Caco-2 (cell line): ENCODE results near the gene ACOT12. TPM values are rescaled to one million over a fixed set of nuclear protein-coding genes. Genes with fewer than 3 reads are reported as not detected.

Source experiments
- BruUV-seq: library from RNA; stranded (reverse); fragments of 400-500 nt; replicated peaks from 2 replicates; lab custom pipeline; 2021; lab: Mats Ljungman, UMichigan
- CTCF ChIA-PET: fragments of 300-600 bp; sonication (Branson Sonifier 250); formaldehyde crosslinking; loops from one replicate; lab custom pipeline; 2022; ENCODE audit warnings: antibody characterized with exemption; lab: Charles Lee
- POLR2A ChIA-PET: fragments of 300-600 bp; sonication (Branson Sonifier 250); formaldehyde crosslinking; loops from one replicate; lab custom pipeline; 2022; ENCODE audit warnings: antibody characterized with exemption; lab: Charles Lee
- DNase-seq, 2 experiments: peaks; one replicate each; pipeline versions ENCODE4 v3.0.0 to v3.0.0-alpha.2; 2020 to 2022
- H3K27me3 ChIP-seq: replicated peaks from 2 replicates; pipeline ENCODE4 v1.6.0; 2011; ENCODE audit warnings: low read length; ENCODE audit not compliant: control insufficient read depth, insufficient read depth
- H3K36me3 ChIP-seq: 2 replicates; pipeline ENCODE4 v1.5.1; 2011; ENCODE audit warnings: low read length; ENCODE audit not compliant: control insufficient read depth, insufficient read depth
- H3K4me1 ChIP-seq: fragments of 250-450 bp; sonication (Bioruptor Pico); 2 replicates; pipeline ENCODE4 v1.5.1; 2020; ENCODE audit warnings: mild to moderate bottlenecking
- H3K4me3 ChIP-seq: 2 replicates; pipeline ENCODE4 v1.5.1; 2011; ENCODE audit warnings: low read depth, mild to moderate bottlenecking, control low read depth, low read length
- H3K9me3 ChIP-seq: fragments of 250-450 bp; sonication (Bioruptor Pico); 2 replicates; pipeline ENCODE4 v1.5.1; 2020; ENCODE audit warnings: mild to moderate bottlenecking, moderate library complexity
- H3K27ac Mint-ChIP-seq: one replicate; pipeline ENCODE4 v1.8.0; 2022; ENCODE audit warnings: mixed read lengths; ENCODE audit not compliant: unreplicated experiment
- H3K27me3 Mint-ChIP-seq: one replicate; pipeline ENCODE4 v1.8.0; 2022; ENCODE audit warnings: mixed read lengths; ENCODE audit not compliant: insufficient read depth, unreplicated experiment
- H3K36me3 Mint-ChIP-seq: one replicate; pipeline ENCODE4 v1.8.0; 2022; ENCODE audit warnings: mild to moderate bottlenecking, mixed read lengths; ENCODE audit not compliant: insufficient read depth, unreplicated experiment
- H3K4me1 Mint-ChIP-seq: one replicate; pipeline ENCODE4 v1.8.0; 2022; ENCODE audit warnings: low read depth, mixed read lengths; ENCODE audit not compliant: unreplicated experiment
- H3K4me3 Mint-ChIP-seq: one replicate; pipeline ENCODE4 v1.8.0; 2022; ENCODE audit warnings: mild to moderate bottlenecking, moderate library complexity, mixed read lengths; ENCODE audit not compliant: unreplicated experiment
- H3K9me3 Mint-ChIP-seq: one replicate; pipeline ENCODE4 v1.8.0; 2022; ENCODE audit warnings: mixed read lengths; ENCODE audit not compliant: unreplicated experiment
- intact Hi-C: fragments of 100-400 bp; cut with micrococcal nuclease; formaldehyde crosslinking; loops from one replicate; pipeline ENCODE4 v1.10.0; 2022; ENCODE audit not compliant: unreplicated experiment
- total RNA-seq: library from RNA; stranded (reverse); gene quantifications from 2 replicates; pipeline ENCODE4 v1.2.3, GENCODE V29; 2022
- TF ChIP-seq, protein P1 (sequence below), 2 experiments: fragments of 200-600 bp in 1 of 2; IDR thresholded peaks; 1 replicate in 1 of 2; 2 replicates in 1 of 2; pipeline versions ENCODE4 v1.5.1 to v1.8.0; 2011 to 2022; ENCODE audit warnings: antibody characterized with exemption in 1 of 2, control low read depth in 1 of 2, inconsistent platforms in 1 of 2, low read depth in 1 of 2, low read length in 1 of 2, mild to moderate bottlenecking in 1 of 2, moderate library complexity in 1 of 2; ENCODE audit not compliant: insufficient read depth in 1 of 2, severe bottlenecking in 1 of 2, unreplicated experiment in 1 of 2

ACOT12 gene
- total RNA-seq, 1 experiment from 2014 or later: 1.4 TPM

DNA sequence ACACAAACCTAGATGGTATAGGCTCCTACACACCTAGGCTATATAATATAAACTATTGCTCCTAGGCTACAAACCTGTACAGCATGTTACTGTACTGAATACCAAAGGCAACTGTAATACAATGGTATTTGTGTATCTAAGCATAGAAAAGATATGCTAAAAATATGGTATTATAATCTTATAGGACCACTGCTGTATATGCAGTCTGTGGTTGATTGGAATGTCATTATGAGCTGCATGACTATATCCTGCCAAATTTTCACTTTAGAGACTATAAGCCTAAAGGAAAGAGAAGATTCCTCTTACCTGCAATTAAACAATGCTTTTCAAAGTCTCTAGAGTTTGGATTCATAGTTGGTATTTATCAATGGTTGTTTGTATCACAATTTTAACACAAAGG is 24.7 kb upstream of the ACOT12 start:
- intact Hi-C loops: no loop called here
- no peaks in the 10 kb centered on the region for H3K36me3 Mint-ChIP-seq
- Histone ChIP-seq H3K4me3 (no peak overlapping the region), H3K4me1 (no peaks in the 10 kb centered on the region), H3K9me3 (no peaks in the 10 kb centered on the region), H3K27me3 (no peaks in the 10 kb centered on the region), H3K36me3 (no peaks in the 10 kb centered on the region)
- DNase-seq: no peak
- TF ChIP-seq, protein P1, sequence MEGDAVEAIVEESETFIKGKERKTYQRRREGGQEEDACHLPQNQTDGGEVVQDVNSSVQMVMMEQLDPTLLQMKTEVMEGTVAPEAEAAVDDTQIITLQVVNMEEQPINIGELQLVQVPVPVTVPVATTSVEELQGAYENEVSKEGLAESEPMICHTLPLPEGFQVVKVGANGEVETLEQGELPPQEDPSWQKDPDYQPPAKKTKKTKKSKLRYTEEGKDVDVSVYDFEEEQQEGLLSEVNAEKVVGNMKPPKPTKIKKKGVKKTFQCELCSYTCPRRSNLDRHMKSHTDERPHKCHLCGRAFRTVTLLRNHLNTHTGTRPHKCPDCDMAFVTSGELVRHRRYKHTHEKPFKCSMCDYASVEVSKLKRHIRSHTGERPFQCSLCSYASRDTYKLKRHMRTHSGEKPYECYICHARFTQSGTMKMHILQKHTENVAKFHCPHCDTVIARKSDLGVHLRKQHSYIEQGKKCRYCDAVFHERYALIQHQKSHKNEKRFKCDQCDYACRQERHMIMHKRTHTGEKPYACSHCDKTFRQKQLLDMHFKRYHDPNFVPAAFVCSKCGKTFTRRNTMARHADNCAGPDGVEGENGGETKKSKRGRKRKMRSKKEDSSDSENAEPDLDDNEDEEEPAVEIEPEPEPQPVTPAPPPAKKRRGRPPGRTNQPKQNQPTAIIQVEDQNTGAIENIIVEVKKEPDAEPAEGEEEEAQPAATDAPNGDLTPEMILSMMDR (IDR thresholded peaks at IDR 0.05; ENCODE audit: insufficient read depth in 1 of 2, low read depth in 1 of 2, low read length in 1 of 2, severe bottlenecking in 1 of 2, unreplicated experiment in 1 of 2): no peak
- no peak overlapping the region for H3K27ac Mint-ChIP-seq
- H3K4me3 Mint-ChIP-seq: no peak overlapping the region
- no TSS peak for BruUV-seq
- CTCF ChIA-PET: no interaction called here
- POLR2A ChIA-PET: no interaction called here
- H3K27me3 Mint-ChIP-seq: no peaks in the 10 kb centered on the region
- H3K4me1 Mint-ChIP-seq: peaks cover 8% of the 10 kb centered on the region
- no peaks in the 10 kb centered on the region for H3K9me3 Mint-ChIP-seq

DNA sequence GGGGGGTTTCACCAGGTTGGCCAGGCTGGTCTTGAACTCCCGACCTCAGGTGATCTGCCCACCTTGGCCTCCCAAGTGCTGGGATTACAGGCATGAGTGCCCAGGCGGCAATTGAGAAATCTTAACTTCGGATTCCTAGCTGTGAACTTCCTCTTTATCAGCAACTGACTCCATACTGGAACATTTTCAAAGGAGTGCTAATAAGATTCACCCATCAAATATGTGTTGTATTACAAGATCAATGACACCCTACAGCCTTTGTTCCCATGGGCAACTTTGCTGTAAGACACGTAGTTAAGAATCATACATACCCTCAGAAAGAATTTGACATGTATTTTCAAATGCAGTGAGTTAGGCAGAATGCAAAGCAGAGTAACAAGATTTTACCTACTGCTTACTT is 23.1 kb upstream of the ACOT12 start:
- Histone ChIP-seq H3K9me3 (no peaks in the 10 kb centered on the region), H3K4me3 (no peak overlapping the region), H3K36me3 (no peaks in the 10 kb centered on the region), H3K27me3 (no peaks in the 10 kb centered on the region), H3K4me1 (no peaks in the 10 kb centered on the region)
- no peaks in the 10 kb centered on the region for H3K36me3 Mint-ChIP-seq
- H3K4me1 Mint-ChIP-seq: no peaks in the 10 kb centered on the region
- CTCF ChIA-PET: no interaction called here
- intact Hi-C loops: no loop called here
- no peak for DNase-seq
- no peak overlapping the region for H3K27ac Mint-ChIP-seq
- BruUV-seq: no TSS peak
- TF ChIP-seq, protein P1 (IDR thresholded peaks at IDR 0.05; ENCODE audit: insufficient read depth in 1 of 2, low read depth in 1 of 2, low read length in 1 of 2, severe bottlenecking in 1 of 2, unreplicated experiment in 1 of 2): no peak
- no peak overlapping the region for H3K4me3 Mint-ChIP-seq
- no peaks in the 10 kb centered on the region for H3K9me3 Mint-ChIP-seq
- H3K27me3 Mint-ChIP-seq: no peaks in the 10 kb centered on the region
- POLR2A ChIA-PET: no interaction called here

DNA sequence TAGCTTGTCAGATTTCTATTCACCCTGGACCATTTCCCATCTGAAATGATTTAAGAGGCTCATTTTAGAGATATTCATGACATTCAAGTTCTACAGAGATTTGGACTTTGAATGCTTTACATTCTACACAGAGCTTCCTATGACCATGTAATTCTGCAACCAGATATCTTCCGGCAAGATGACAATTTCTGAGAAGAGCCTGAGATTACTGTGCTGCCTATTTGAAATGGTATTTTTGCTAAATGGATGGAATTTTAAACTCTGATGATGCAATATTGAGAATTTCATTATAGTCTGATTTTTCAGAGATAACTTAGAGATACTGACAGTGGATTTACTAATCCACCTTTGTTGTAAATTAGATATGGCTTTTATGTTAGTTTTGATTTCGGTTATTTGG is 16.0 kb upstream of the ACOT12 start:
- Mint-ChIP-seq H3K27me3 (no peaks in the 10 kb centered on the region), H3K36me3 (no peaks in the 10 kb centered on the region), H3K27ac (no peak overlapping the region), H3K4me3 (no peak overlapping the region), H3K4me1 (peaks cover 19% of the 10 kb centered on the region), H3K9me3 (no peaks in the 10 kb centered on the region)
- TF ChIP-seq, protein P1 (IDR thresholded peaks at IDR 0.05; ENCODE audit: insufficient read depth in 1 of 2, low read depth in 1 of 2, low read length in 1 of 2, severe bottlenecking in 1 of 2, unreplicated experiment in 1 of 2): no peak
- ChIA-PET POLR2A (no interaction called here), CTCF (no interaction called here)
- Histone ChIP-seq H3K4me3 (no peak overlapping the region), H3K9me3 (no peaks in the 10 kb centered on the region), H3K4me1 (peaks cover 26% of the 10 kb centered on the region), H3K27me3 (no peaks in the 10 kb centered on the region), H3K36me3 (no peaks in the 10 kb centered on the region)
- intact Hi-C loops: no loop called here
- DNase-seq: no peak
- BruUV-seq: no TSS peak
